Stimulated activated naive B cell treated with anti-CD40 and anti-IgM and Interleukin-4, amounts not matched to agents 10 μg/mL and 1 μg/mL and 100 μg/mL, for 72 hours (primary cell): Measurements from ENCODE around the gene MOB2.

ENCODE experiments used
- ATAC-seq, 2 donors: fragments of 150-1000 bp; cut with Tn5 transposase; replicated peaks; 2 replicates each; pipeline ENCODE4 v1.10.0; 2021; ENCODE audit warnings: moderate library complexity in 1 of 2
- DNase-seq: peaks from one replicate; pipeline ENCODE4 v3.0.0; 2021
- H3K27ac Mint-ChIP-seq: one replicate; pipeline ENCODE4 v1.8.0; 2022; ENCODE audit warnings: mild to moderate bottlenecking, mixed read lengths
- H3K27me3 Mint-ChIP-seq, 2 donors: one replicate each; pipeline ENCODE4 v1.8.0; 2022; ENCODE audit warnings: mixed read lengths in 2 of 2
- H3K36me3 Mint-ChIP-seq, 2 donors: one replicate each; pipeline ENCODE4 v1.8.0; 2022; ENCODE audit warnings: mixed read lengths in 2 of 2, mild to moderate bottlenecking in 1 of 2
- H3K4me1 Mint-ChIP-seq, 2 donors: one replicate each; pipeline ENCODE4 v1.8.0; 2022; ENCODE audit warnings: mixed read lengths in 2 of 2, mild to moderate bottlenecking in 1 of 2
- H3K4me3 Mint-ChIP-seq, 2 donors: one replicate each; pipeline ENCODE4 v1.8.0; 2022; ENCODE audit warnings: mild to moderate bottlenecking in 2 of 2, mixed read lengths in 2 of 2, moderate library complexity in 1 of 2
- H3K9me3 Mint-ChIP-seq, 2 donors: one replicate each; pipeline ENCODE4 v1.8.0; 2022; ENCODE audit warnings: mixed read lengths in 2 of 2, mild to moderate bottlenecking in 1 of 2

The MOB2 gene, protein sequence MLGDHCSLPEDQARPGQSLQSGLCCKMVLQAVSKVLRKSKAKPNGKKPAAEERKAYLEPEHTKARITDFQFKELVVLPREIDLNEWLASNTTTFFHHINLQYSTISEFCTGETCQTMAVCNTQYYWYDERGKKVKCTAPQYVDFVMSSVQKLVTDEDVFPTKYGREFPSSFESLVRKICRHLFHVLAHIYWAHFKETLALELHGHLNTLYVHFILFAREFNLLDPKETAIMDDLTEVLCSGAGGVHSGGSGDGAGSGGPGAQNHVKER

DNA sequence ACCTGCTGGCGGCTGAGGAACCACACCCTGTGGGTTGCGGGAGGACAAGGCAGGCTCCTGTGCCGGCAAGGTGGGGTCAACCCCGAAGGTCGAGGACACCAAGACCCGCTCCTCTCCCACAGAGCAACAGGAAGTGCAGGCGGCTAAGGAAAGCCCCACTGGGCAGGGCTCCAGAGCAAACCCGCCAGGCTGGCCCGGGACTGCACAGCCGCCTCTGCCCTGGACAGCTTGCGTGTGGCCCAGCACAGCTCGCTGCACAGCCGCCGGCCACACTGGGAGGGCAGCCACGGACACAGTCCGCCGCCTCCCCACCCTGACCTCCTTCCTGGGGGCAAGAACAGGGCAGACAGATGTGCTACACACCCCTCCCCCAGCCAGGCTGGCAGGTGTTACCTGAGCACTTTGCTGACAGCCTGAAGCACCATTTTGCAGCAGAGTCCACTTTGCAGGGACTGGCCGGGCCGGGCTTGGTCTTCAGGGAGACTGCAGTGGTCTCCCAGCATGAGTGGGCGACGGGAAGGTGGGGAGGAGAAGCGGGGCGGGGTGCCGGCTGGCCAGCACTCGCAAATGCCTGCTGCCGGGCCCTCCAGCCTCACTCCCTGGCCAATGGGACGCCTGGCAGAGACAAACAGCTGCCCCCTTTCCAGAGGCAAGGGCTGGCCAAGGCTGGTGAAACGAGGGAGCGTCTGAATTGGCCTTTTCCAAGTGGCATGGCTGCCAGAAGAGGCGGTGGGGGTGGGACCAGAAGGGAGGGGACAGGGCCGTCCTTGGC lies at the start of gene MOB2:
Gene MOB2 (minus strand): TSS at position 726 of the 772 bp plus-strand sequence. CDS start 223 bp downstream, at position 503.
- H3K36me3 Mint-ChIP-seq = peaks cover 3 to 4% of the 10 kb centered on the region in 2 donors
- H3K4me3 Mint-ChIP-seq = no peak within 1 kb of the TSS
- ATAC-seq = peak; percentile 34 to 63
- H3K9me3 Mint-ChIP-seq = no peaks in the 10 kb centered on the region
- H3K4me1 Mint-ChIP-seq = peaks cover 28 to 58% of the 10 kb centered on the region in 2 donors
- DNase-seq = no peak
- peak within 1 kb of the TSS; percentile 65 for H3K27ac Mint-ChIP-seq
- H3K27me3 Mint-ChIP-seq = no peaks in the 10 kb centered on the region

DNA sequence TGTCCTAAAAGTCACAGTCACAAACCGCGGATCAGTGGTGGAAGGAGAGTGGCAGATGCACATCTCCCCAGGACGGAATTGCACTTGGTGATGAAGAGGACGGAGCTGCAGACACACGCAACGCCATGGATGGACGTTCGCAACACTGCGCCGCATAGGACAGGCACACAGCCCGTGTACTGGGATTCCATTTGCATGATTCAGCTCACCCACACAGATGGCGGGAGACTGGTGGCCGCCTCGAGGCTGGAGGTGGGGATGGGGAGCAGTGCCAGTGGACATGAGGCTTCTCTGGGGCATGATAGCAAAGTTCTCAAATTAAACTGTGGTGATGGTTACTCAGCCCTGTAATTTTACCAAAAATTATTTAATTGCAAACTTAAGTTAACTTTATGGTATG lies 48.1 kb upstream of the MOB2 start:
- no peak overlapping the region for H3K27ac Mint-ChIP-seq
- H3K27me3 Mint-ChIP-seq = peaks cover 16% of the 10 kb centered on the region in 2 donors
- H3K36me3 Mint-ChIP-seq = peaks cover 2 to 18% of the 10 kb centered on the region in 2 donors
- no peak overlapping the region for H3K4me3 Mint-ChIP-seq
- DNase-seq (no peak), ATAC-seq (no peak)
- peaks cover 16 to 35% of the 10 kb centered on the region in 2 donors for H3K4me1 Mint-ChIP-seq
- H3K9me3 Mint-ChIP-seq = no peaks in the 10 kb centered on the region

DNA sequence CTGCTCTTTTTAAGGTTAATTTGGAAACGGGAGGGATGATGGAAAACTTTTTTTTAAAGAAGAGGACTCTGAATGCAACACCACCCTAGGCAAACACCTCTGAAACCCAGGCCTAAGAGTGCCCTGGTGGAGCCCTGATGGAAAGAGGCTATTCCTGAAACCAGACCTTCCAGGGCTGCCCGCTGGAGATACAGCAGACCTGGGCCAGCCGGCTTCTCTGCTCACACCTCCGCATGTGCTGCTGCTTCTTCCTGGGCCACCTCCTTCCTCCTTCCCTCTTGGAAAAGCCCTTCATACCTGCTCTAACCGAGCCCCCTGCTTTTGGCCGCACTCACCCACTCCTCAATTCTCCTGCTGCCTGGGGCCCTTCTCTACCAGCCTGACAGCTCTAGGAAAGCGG lies 47.6 kb upstream of the MOB2 start:
- Mint-ChIP-seq H3K27ac (no peak overlapping the region), H3K4me3 (no peak overlapping the region)
- ATAC-seq = no peak

DNA sequence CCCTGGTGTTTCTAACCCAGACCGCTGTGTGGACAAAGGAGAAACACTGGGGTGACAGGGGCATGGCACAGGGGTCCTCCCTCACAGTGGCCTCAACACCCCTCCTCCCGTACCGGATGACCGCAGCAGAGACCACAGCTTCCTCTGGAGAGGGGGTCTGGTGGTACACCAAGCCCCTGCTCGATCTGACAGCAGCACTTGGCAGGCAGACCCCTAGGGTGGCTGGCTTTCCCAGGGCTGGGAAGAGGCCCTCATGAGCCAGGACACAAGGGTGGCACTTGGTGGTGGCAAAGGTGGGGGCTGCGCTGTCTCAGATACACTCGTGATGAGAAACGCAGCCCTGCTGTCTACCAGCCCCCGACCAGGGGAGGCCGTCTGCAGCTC lies 46.8 kb upstream of the MOB2 start:
- ATAC-seq = no peak
- H3K27me3 Mint-ChIP-seq = peaks cover 6% of the 10 kb centered on the region in 2 donors
- DNase-seq = no peak
- H3K36me3 Mint-ChIP-seq = peaks cover 2 to 18% of the 10 kb centered on the region in 2 donors
- H3K4me1 Mint-ChIP-seq = peaks cover 16 to 49% of the 10 kb centered on the region in 2 donors
- H3K27ac Mint-ChIP-seq = no peak overlapping the region
- no peaks in the 10 kb centered on the region for H3K9me3 Mint-ChIP-seq
- no peak overlapping the region for H3K4me3 Mint-ChIP-seq

More for the DNA sequence above, 47.6 kb upstream of the MOB2 start:
- DNase-seq = no peak
- Mint-ChIP-seq H3K36me3 (peaks cover 2 to 18% of the 10 kb centered on the region in 2 donors), H3K9me3 (no peaks in the 10 kb centered on the region), H3K4me1 (peaks cover 16 to 41% of the 10 kb centered on the region in 2 donors), H3K27me3 (peaks cover 10 to 12% of the 10 kb centered on the region in 2 donors)

DNA sequence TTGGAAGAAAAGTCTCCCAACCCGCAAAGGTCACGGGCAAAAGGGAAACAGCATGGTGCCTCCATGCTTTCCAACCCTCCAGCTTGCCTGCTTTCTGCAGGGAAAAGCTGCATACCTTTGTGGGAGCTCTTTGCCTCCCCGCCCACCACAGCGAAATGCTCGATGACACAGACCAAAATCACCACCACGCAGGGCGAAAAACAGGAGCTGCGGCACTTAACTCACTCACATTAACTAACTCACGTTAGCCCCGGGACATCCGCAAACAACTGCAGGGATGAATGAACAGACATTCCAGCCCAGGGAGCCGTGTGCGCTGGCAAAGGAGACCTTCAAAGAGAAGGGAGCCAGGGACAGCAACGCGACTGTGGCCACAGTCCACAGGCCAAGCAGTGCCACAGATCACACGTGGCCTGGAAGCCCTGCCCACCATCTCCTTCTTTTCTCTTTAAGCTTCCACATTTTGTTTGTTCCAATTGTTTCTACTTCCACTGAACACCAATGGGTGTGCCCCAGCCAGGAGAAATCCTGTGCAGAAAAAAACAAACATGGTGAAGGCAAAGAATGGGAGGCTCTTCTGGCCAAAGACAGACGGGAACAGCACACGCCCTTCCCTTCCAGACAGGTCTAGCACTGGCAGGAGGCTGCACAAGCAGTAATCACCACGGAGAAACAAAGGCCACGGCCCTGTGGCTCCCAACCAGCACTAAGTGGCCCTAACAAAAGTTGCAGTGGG lies 46.2 kb upstream of the MOB2 start:
- Mint-ChIP-seq H3K27ac (no peak overlapping the region), H3K4me1 (peaks cover 16 to 54% of the 10 kb centered on the region in 2 donors), H3K4me3 (no peak overlapping the region), H3K36me3 (peaks cover 2 to 18% of the 10 kb centered on the region in 2 donors), H3K9me3 (no peaks in the 10 kb centered on the region), H3K27me3 (peaks cover under 1% of the 10 kb centered on the region in 2 donors)
- DNase-seq (no peak), ATAC-seq (no peak)

DNA sequence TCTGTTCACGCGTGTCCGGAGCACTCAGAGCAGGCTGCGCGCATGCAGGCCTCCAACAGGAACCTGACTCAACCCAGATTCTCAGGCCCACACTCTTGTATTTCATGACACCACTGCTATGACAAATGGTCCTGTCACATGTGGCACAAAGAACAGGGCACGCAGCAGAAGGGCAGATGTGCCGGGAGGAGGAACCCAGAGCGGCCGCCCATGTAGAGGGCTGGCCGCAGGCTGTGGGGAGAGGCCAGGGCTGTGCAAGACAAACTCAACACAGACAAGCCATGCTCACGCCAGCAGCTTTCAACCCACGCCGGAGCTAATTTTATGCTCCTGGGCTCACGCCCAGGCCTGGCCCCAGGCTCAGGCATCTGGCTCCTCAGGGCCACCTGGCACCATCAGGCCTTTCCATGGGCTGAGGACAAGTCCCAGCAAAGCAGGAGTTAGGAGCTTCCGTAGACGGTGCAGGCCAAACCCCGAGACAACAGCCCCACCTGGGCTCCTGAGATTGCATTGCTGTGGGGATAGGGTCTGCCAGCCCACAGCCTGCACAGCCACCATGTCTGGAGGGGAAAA lies 45.5 kb upstream of the MOB2 start:
- Mint-ChIP-seq H3K4me3 (no peak overlapping the region), H3K27ac (peak overlapping the region; percentile 87), H3K36me3 (peaks cover 2 to 18% of the 10 kb centered on the region in 2 donors), H3K4me1 (peaks cover 16 to 54% of the 10 kb centered on the region in 2 donors), H3K9me3 (no peaks in the 10 kb centered on the region), H3K27me3 (no peaks in the 10 kb centered on the region)
- DNase-seq (no peak), ATAC-seq (no peak)

DNA sequence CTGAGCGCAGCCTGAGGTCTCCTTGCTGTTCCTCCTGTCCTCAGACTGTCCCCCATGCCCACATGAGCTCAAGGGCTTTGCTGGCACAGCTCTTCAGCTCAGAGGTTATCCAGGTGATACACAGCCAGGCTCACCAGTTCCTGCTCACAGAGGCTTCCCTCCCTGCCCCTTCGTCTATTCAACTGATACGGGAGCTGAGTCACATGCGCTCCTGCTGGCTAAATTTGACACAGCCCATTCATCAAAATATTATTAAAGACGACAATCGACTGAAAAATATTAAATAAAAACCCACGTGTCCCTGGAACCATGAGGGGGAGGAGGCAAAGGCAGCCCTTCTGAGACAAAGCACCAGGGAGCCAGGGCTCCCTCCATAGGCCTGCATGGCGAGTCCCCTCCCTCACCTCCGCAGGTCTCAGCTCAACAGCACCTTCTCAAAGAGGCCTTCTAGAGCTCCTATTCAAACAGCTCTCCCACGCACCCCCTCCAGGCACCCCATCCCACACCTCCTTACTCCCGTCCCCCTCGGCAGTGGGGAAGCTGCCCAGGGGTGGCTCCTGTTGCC lies 45.0 kb upstream of the MOB2 start:
- Mint-ChIP-seq H3K36me3 (peaks cover 2 to 18% of the 10 kb centered on the region in 2 donors), H3K4me3 (no peak overlapping the region), H3K27me3 (no peaks in the 10 kb centered on the region), H3K9me3 (no peaks in the 10 kb centered on the region), H3K4me1 (peaks cover 16 to 54% of the 10 kb centered on the region in 2 donors), H3K27ac (peak overlapping the region; percentile 87)
- ATAC-seq = no peak
- DNase-seq = no peak

DNA sequence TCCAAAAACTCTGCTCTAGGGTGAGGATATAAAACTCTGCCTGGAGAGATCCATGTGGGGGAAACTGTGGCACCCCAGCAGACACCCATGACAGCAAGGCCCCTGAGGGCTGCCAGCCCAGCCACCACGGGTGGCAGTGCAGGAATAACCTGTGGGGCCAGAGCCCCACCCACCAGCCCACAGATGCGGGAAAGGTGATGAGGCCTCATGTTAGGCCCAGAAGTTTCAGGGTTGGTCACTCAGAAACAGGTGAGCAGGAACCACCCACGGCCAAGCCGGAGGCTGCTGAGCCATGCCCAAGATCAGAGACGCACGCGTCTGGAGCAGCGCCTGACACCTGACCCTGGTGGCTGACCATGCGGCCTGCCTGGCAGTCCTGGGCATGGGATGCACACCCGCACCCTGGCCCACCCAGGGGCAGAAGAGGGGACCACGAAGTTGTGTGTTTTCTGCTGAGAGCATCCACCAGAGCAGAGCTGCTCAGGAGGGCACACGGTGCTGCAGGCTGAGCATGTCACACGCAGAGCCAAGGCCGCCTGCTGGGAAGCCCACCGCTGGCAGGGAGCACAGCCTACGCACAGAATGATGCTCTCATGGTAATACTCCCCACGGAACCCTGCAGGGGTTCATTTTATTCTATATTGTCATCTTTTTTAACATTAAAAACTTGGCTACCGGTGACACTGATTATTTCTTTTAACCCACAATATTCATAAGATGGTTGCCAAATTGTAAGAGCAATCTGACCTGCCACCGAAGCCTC lies 44.3 kb upstream of the MOB2 start:
- ATAC-seq = no peak
- Mint-ChIP-seq H3K27me3 (no peaks in the 10 kb centered on the region), H3K36me3 (peaks cover 2 to 17% of the 10 kb centered on the region in 2 donors), H3K4me1 (peaks cover 19 to 49% of the 10 kb centered on the region in 2 donors), H3K27ac (no peak overlapping the region), H3K4me3 (no peak overlapping the region), H3K9me3 (no peaks in the 10 kb centered on the region)
- DNase-seq = no peak

DNA sequence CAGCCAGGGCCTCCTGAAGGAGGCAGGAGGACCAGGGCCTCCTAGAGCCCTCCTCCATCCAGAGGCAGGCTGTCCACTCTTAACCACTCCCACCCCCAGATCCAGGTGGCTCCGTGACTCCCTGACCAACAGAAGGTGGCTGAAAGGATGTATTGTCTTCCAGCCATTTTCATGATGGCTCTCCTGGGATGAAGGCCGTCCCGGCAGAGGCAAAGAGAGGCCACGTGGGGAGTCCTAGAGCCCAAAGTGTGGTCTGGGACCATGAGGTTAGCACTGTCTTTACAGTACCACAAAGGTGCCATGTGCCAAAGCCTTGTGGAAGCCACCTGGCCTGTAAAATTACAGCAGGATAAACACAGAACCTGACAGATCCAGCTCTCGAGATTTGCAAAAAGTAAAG lies 43.2 kb upstream of the MOB2 start:
- peaks cover 19 to 44% of the 10 kb centered on the region in 2 donors for H3K4me1 Mint-ChIP-seq
- H3K36me3 Mint-ChIP-seq = peaks cover 2 to 11% of the 10 kb centered on the region in 2 donors
- ATAC-seq (no peak), DNase-seq (no peak)
- no peaks in the 10 kb centered on the region for H3K9me3 Mint-ChIP-seq
- no peak overlapping the region for H3K27ac Mint-ChIP-seq
- no peak overlapping the region for H3K4me3 Mint-ChIP-seq
- H3K27me3 Mint-ChIP-seq = no peaks in the 10 kb centered on the region

DNA sequence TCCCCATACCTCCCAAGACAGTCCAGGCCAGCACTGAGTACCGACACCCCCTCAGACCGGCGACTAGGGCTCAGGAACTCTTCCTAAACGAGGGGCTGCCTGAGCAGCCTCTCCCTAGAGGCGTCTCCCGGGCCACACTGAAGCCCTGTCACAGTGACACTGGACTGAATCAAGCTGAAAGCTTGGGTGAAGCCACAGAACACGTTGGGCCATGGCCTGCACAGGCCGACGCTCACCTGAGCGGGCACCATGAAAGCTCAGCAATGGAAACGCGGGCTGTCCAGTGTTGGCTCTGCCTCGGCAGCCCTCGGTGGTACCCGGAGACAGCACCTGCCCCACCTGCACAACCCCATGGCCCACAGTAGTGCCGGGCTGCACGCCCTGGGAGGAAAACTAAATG lies 42.7 kb upstream of the MOB2 start:
- DNase-seq (no peak), ATAC-seq (no peak)
- Mint-ChIP-seq H3K4me1 (peaks cover 15 to 40% of the 10 kb centered on the region in 2 donors), H3K27me3 (no peaks in the 10 kb centered on the region), H3K9me3 (no peaks in the 10 kb centered on the region), H3K36me3 (peaks cover 2 to 7% of the 10 kb centered on the region in 2 donors), H3K4me3 (no peak overlapping the region), H3K27ac (no peak overlapping the region)

DNA sequence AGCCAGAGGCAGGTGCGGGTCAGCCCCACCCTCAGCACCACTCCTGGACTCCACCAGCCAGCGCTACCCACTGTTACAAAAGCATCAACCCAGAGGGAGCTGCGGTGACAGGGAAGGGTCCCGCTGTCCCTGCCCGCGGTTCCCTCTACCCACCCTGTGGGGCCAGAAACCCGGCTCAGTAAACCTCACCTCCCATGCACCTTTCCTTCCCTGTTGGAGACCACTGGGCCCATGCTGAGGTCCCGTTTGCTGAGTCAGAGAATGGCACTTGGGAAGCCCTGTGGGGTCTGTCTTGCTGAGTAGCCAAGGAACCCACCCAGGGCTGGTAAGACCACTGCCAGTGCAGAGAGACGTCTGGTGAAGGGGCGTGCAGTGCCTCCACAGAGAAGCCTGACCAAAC lies 42.1 kb upstream of the MOB2 start:
- no peaks in the 10 kb centered on the region for H3K27me3 Mint-ChIP-seq
- ATAC-seq (no peak), DNase-seq (no peak)
- H3K9me3 Mint-ChIP-seq = no peaks in the 10 kb centered on the region
- H3K27ac Mint-ChIP-seq = no peak overlapping the region
- peaks cover 2 to 6% of the 10 kb centered on the region in 2 donors for H3K36me3 Mint-ChIP-seq
- H3K4me3 Mint-ChIP-seq = no peak overlapping the region
- H3K4me1 Mint-ChIP-seq = peaks cover 19 to 40% of the 10 kb centered on the region in 2 donors

DNA sequence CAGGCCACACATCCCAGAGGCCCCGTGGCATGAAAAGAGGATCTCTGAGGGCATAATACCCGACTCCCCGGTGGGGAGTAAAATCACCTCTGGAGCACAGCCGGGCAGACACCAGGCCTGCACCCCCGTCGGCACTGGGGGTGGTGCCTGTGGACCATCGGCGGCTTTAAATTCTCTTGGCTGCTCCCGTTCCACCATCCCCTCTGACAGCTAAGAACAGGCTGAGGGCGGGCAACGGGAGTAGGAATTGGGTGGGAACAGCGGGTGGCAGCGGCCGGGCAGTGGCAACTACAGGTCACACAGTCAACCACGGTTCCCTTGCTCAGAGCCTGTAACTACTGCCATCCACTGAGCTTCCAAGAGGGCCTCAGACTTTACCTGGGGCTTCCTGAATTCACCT lies 40.2 kb upstream of the MOB2 start:
- H3K27ac Mint-ChIP-seq = no peak overlapping the region
- no peak for ATAC-seq

DNA sequence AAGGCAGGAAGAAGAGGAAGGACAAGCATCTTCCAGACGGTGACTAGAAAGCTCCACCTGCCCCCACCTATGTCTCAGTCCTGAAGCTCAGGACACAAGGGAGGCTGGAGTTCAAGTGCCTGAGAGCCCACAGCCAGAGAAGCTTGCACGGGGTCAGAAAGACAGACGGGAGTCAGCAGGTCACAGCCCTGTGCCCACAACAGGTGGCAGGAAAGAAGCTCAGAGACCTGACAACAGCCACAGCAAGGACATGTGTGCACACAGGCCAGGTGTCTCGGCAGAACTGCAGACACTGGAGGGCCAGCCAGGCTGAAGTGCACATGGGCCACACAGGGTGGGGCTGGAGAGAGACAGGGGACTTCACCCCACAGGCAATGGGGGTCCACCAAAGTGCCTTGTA lies 37.2 kb upstream of the MOB2 start:
- no peak for DNase-seq
- Mint-ChIP-seq H3K9me3 (no peaks in the 10 kb centered on the region), H3K27ac (peak overlapping the region; percentile 16), H3K4me3 (peak overlapping the region in 1 of 2 donors; percentile 19), H3K36me3 (no peaks in the 10 kb centered on the region), H3K4me1 (peaks cover 33 to 49% of the 10 kb centered on the region in 2 donors), H3K27me3 (no peaks in the 10 kb centered on the region)
- ATAC-seq = no peak

More for the DNA sequence above, 40.2 kb upstream of the MOB2 start:
- no peak overlapping the region for H3K4me3 Mint-ChIP-seq
- H3K36me3 Mint-ChIP-seq = peaks cover 2 to 4% of the 10 kb centered on the region in 2 donors
- DNase-seq = no peak
- H3K9me3 Mint-ChIP-seq = no peaks in the 10 kb centered on the region
- H3K4me1 Mint-ChIP-seq = peaks cover 28 to 52% of the 10 kb centered on the region in 2 donors
- no peaks in the 10 kb centered on the region for H3K27me3 Mint-ChIP-seq
